Neuronal stem cell (in vitro differentiated cells): ENCODE data around the gene UQCR11. TPM values are rescaled to one million over a fixed set of nuclear protein-coding genes. Genes with fewer than 3 reads are reported as not detected.

ENCODE experiments used
- small RNA-seq: library from polyadenylated mRNA; stranded (forward); fragments of <200 nt; extraction: miRNeasy Mini kit (QIAGEN cat#:217004); gene quantifications from one replicate; pipeline ENCODE3, GENCODE V24; 2013; ENCODE audit not compliant: insufficient read depth

UQCR11 gene

Small RNA genes lying within 50 kb of the gene (small RNA-seq; reads per million reads assigned to genes)
- gene AC005943.2, result not detected
- not detected for gene RN7SL477P
- not detected for gene RNU6-1223P
